IMR-90 (cell line): ENCODE measurements around the gene GAS7.

ENCODE experiments used
- MAFK ChIP-seq: IDR thresholded peaks from 2 replicates; pipeline ENCODE4 v1.6.1; 2012; ENCODE audit warnings: low read depth, low read length, improper control_type of control experiment
- MAZ ChIP-seq: IDR thresholded peaks from 2 replicates; pipeline ENCODE4 v1.6.1; 2012; ENCODE audit warnings: low read depth, mild to moderate bottlenecking, low read length, improper control_type of control experiment, moderate library complexity, borderline replicate concordance
- MXI1 ChIP-seq: IDR thresholded peaks from 2 replicates; pipeline ENCODE4 v1.6.1; 2012; ENCODE audit warnings: low read depth, mild to moderate bottlenecking, low read length, moderate library complexity, borderline replicate concordance
- NFE2L2 ChIP-seq: fragments of 150-350 bp; IDR thresholded peaks from 2 replicates; pipeline ENCODE4 v1.6.1; 2016; ENCODE audit warnings: low read depth, mild to moderate bottlenecking, low read length
- POLR2A ChIP-seq: IDR thresholded peaks from 2 replicates; pipeline ENCODE4 v1.6.1; 2012; ENCODE audit warnings: mild to moderate bottlenecking, low read depth, low read length
- SMC3 ChIP-seq: fragments of 150-350 bp; IDR thresholded peaks from 2 replicates; pipeline ENCODE4 v1.6.1; 2016; ENCODE audit warnings: low read depth, mild to moderate bottlenecking, antibody characterized with exemption, low read length, moderate library complexity
- TF ChIP-seq, protein P1 (sequence below): conservative IDR thresholded peaks from 2 replicates; pipeline ENCODE4 v1.5.1; 2012; ENCODE audit warnings: mild to moderate bottlenecking, low read depth, low read length, improper control_type of control experiment
- TF ChIP-seq, protein P2 (sequence below): fragments of 150-350 bp; IDR thresholded peaks from 2 replicates; pipeline ENCODE4 v1.6.1; 2016; ENCODE audit warnings: low read depth, mild to moderate bottlenecking, low read length, moderate library complexity, borderline replicate concordance
- TF ChIP-seq, protein P3 (sequence below): fragments of 150-350 bp; IDR thresholded peaks from 2 replicates; pipeline ENCODE4 v1.6.1; 2017; ENCODE audit warnings: mild to moderate bottlenecking, antibody characterized with exemption, low read length, low read depth

DNA sequence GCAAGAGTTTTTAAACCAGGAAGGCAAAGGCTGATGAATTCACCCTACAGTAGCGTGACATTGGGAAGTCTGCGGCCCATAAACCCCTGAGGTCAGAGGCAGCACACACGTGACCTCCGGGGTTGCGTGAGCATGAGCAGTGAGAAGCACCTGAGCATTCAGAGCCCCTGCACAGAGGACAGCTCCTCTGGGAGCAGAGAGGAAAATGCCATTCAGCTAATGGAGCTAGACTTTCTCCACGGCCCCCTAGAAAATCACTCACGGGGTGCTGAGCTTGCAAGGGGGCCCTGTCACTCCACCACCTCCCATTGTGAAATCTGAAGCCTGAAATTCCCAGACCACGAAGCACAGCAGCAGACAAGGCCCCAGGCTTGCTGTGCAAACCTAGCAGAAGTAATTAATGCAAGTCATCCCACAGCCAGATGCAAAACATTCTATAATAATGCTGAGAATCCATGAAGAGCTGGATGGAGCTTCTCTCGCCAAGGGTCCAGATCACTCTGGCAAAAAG, 178.4 kb downstream of the GAS7 start:
- no peak for TF ChIP-seq POLR2A
- TF ChIP-seq, protein P1, sequence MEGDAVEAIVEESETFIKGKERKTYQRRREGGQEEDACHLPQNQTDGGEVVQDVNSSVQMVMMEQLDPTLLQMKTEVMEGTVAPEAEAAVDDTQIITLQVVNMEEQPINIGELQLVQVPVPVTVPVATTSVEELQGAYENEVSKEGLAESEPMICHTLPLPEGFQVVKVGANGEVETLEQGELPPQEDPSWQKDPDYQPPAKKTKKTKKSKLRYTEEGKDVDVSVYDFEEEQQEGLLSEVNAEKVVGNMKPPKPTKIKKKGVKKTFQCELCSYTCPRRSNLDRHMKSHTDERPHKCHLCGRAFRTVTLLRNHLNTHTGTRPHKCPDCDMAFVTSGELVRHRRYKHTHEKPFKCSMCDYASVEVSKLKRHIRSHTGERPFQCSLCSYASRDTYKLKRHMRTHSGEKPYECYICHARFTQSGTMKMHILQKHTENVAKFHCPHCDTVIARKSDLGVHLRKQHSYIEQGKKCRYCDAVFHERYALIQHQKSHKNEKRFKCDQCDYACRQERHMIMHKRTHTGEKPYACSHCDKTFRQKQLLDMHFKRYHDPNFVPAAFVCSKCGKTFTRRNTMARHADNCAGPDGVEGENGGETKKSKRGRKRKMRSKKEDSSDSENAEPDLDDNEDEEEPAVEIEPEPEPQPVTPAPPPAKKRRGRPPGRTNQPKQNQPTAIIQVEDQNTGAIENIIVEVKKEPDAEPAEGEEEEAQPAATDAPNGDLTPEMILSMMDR, result no peak
- TF ChIP-seq MXI1, result no peak
- TF ChIP-seq NFE2L2, result peak; percentile 46; the same call in 1 of the 2 replicates
- TF ChIP-seq, protein P2, sequence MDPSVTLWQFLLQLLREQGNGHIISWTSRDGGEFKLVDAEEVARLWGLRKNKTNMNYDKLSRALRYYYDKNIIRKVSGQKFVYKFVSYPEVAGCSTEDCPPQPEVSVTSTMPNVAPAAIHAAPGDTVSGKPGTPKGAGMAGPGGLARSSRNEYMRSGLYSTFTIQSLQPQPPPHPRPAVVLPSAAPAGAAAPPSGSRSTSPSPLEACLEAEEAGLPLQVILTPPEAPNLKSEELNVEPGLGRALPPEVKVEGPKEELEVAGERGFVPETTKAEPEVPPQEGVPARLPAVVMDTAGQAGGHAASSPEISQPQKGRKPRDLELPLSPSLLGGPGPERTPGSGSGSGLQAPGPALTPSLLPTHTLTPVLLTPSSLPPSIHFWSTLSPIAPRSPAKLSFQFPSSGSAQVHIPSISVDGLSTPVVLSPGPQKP, result no peak
- TF ChIP-seq SMC3, result no peak
- no peak for TF ChIP-seq MAFK
- no peak for TF ChIP-seq MAZ
- TF ChIP-seq, protein P3, sequence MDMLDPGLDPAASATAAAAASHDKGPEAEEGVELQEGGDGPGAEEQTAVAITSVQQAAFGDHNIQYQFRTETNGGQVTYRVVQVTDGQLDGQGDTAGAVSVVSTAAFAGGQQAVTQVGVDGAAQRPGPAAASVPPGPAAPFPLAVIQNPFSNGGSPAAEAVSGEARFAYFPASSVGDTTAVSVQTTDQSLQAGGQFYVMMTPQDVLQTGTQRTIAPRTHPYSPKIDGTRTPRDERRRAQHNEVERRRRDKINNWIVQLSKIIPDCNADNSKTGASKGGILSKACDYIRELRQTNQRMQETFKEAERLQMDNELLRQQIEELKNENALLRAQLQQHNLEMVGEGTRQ, result no peak
